NCI-H226 (cell line): ENCODE measurements around the gene DCLRE1C.
"Not testable (repeated sequence)": the region's sequence is repeated elsewhere in the genome, so short reads cannot be mapped to it uniquely, and the experiment has no call there.

Source experiments
- DNase-seq: peaks from one replicate; pipeline ENCODE4 v3.0.0-alpha.2; 2015

DCLRE1C gene

GRCh38 chr10:14942950-14943338 lies 11.0 kb downstream of the DCLRE1C start:
- DNase-seq = not testable (repeated sequence)

GRCh38 chr10:14942147-14942949 lies 11.5 kb downstream of the DCLRE1C start:
- DNase-seq = not testable (repeated sequence)

GRCh38 chr10:14938971-14939370 lies 14.9 kb downstream of the DCLRE1C start:
- not testable (repeated sequence) for DNase-seq

- DNase-seq = no peak
Measured at GRCh38 chr10:14936584-14936983, 17.3 kb downstream of the DCLRE1C start.

GRCh38 chr10:14930610-14931009 lies 23.3 kb downstream of the DCLRE1C start:
- DNase-seq = no peak

GRCh38 chr10:14926722-14927416 lies 27.0 kb downstream of the DCLRE1C start:
- DNase-seq = no peak

GRCh38 chr10:14926061-14926470 lies 27.8 kb downstream of the DCLRE1C start:
- DNase-seq = no peak

GRCh38 chr10:14925268-14925667 lies 28.6 kb downstream of the DCLRE1C start:
- DNase-seq = no peak

GRCh38 chr10:14924013-14924412 lies 29.9 kb downstream of the DCLRE1C start:
- no peak for DNase-seq

- DNase-seq = no peak
Measured at GRCh38 chr10:14918964-14919363, 34.9 kb downstream of the DCLRE1C start.

GRCh38 chr10:14917827-14918226 lies 36.1 kb downstream of the DCLRE1C start:
- no peak for DNase-seq

GRCh38 chr10:14916600-14916999 lies 37.3 kb downstream of the DCLRE1C start:
- no peak for DNase-seq

GRCh38 chr10:14911801-14912200 lies 42.1 kb downstream of the DCLRE1C start:
- no peak for DNase-seq

- DNase-seq = no peak
Measured at GRCh38 chr10:14910953-14911352, 42.9 kb downstream of the DCLRE1C start.

- no peak for DNase-seq
Measured at GRCh38 chr10:14909101-14909500, 44.8 kb downstream of the DCLRE1C start.

GRCh38 chr10:14907591-14907990 lies 46.3 kb downstream of the DCLRE1C start:
- not testable (repeated sequence) for DNase-seq

GRCh38 chr10:14906765-14907164 lies 47.1 kb downstream of the DCLRE1C start:
- no peak for DNase-seq

- DNase-seq = no peak
Measured at GRCh38 chr10:14905890-14906289, 48.0 kb downstream of the DCLRE1C start.

- DNase-seq = no peak
Measured at GRCh38 chr10:14904864-14905263, 49.0 kb downstream of the DCLRE1C start.

- DNase-seq = no peak
Measured at GRCh38 chr10:14904316-14904732, 49.6 kb downstream of the DCLRE1C start.

- no peak for DNase-seq
Measured at GRCh38 chr10:14891151-14891550, 62.7 kb downstream of the DCLRE1C start.

GRCh38 chr10:14889318-14889717 lies 64.6 kb downstream of the DCLRE1C start:
- DNase-seq = no peak

- no peak for DNase-seq
Measured at GRCh38 chr10:14884082-14884481, 69.8 kb downstream of the DCLRE1C start.

GRCh38 chr10:14880229-14880628 lies 73.7 kb downstream of the DCLRE1C start:
- DNase-seq = no peak

- no peak for DNase-seq
Measured at GRCh38 chr10:14879928-14880193, 74.0 kb downstream of the DCLRE1C start.
